GM19023 (cell line): ENCODE measurements around the gene GPRC5C.

Experiments used
- ATAC-seq: cut with Tn5 transposase; IDR thresholded peaks from one replicate; pipeline ENCODE4 v1.9.1; 2021; ENCODE audit warnings: mild to moderate bottlenecking, moderate library complexity; ENCODE audit not compliant: unreplicated experiment

GPRC5C gene

GRCh38 chr17:74432424-74432690 is 469 bp downstream of the GPRC5C start:
- ATAC-seq = no peak

DNA sequence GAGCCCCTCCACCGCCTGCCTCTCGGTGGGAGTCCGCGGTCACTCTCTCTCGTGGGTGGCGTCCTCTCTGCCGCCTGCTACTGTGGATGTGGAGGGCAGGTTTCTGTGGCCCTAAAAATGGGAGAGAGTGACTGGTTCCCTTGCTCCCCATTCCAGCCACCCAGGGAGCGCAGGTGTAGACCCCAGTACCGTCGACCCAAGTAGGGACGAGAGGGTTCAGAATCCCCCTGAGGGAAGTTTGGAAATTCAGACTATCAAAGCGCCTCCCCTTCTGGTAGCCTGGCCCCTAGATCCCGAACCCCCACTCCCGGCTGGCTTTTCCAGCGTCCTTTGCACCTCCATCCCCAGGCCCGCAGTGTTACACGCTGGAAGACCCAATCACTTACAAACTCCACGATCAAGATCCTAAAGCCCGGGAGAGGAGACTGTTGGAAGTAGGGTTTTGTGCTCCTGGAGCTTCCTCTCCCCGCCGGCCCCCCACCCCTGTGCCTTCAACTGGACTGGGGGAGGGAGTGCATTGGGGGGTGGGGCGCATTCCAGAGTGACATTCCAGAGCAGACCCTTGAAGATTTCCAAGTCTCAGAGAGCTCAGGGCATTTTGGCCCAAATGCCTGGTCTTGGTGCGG is 991 bp downstream of the GPRC5C start:
- no peak for ATAC-seq

DNA sequence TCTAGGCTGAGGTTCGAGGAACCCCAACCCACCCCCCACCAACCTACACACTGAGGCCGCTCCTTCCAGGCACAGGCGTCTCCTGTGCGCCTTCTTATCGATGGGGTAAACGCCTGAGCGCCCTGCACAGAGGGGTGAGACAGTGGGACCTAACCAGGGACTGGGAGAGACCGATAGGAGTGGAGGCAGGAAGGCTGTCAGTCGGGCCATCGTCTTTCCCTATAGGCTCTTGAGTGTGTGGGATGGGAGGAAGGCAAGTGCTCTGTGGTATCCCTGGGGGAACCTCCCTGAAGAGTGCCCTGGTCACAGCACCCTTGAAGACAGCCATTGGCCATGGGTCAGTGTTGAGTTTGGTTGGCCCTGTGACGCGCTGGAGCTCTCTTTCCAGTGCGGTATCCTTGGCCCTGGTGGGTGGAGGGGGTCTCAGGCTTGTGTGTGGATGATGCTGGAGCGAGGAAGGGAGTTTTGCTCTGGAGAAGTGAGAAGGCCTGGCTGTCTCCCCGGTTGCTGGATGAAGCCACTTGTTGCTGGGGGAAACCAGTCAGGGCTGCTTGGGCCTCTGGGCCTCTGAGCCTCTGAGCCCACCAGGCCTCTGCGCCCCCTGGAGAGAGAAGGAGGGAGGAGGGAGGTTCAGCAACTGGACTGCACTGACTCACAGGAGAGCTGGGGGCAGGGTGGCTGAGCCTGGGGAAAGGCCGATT is 1.7 kb downstream of the GPRC5C start:
- ATAC-seq = no peak

DNA sequence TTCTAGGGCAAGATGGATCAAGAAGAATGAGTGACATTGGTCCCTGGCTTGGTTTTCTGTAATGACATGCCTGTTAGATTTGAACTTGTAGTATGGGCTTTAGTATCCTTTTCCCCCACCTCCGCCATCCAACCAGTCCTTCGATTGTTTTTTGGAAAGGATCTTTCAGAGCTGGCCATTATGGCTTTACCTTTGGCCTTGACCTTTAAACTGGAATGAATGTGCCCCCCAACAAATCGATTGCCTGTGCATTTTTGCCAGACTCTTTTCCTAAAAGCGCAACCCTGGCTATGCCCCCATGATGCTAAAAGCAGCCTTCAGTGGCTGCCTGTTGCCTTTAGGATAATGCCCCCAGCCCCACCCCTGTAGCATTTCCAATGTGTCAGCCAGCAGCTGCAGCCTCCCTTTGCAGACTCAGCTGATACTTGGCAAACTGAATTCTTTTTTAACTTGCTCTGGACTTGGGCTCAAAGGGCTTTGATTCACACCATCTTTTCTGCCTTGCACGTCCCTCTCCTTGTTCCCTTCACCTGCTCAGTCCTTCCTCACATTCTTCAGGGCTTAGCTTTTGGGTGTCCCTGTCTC is 4.0 kb downstream of the GPRC5C start:
- no peak for ATAC-seq

DNA sequence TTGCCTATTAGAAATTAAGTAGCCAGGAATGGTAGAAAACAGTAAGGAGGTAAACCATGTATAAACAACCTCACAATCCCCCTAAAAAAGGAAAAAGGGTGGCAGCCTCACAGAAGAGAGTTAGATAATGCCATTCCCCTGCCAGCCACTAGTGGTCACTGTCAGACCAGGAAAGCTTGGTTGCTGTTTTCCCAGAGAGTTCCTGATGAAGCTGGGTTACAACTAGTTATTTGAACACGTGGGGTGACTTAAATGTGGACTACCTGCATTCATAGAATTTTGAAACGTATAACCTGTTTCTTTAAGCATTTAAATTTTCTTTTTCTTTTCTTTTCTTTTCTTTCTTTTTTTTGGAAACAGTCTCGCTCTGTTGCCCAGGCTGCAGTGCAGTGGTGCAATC is 5.8 kb downstream of the GPRC5C start:
- no peak for ATAC-seq

DNA sequence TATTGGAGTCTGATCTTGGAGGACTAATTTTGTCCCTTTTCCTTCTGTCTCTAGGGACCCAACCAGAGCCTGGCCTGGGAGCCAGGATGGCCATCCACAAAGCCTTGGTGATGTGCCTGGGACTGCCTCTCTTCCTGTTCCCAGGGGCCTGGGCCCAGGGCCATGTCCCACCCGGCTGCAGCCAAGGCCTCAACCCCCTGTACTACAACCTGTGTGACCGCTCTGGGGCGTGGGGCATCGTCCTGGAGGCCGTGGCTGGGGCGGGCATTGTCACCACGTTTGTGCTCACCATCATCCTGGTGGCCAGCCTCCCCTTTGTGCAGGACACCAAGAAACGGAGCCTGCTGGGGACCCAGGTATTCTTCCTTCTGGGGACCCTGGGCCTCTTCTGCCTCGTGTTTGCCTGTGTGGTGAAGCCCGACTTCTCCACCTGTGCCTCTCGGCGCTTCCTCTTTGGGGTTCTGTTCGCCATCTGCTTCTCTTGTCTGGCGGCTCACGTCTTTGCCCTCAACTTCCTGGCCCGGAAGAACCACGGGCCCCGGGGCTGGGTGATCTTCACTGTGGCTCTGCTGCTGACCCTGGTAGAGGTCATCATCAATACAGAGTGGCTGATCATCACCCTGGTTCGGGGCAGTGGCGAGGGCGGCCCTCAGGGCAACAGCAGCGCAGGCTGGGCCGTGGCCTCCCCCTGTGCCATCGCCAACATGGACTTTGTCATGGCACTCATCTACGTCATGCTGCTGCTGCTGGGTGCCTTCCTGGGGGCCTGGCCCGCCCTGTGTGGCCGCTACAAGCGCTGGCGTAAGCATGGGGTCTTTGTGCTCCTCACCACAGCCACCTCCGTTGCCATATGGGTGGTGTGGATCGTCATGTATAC is 8.0 kb downstream of the GPRC5C start:
- ATAC-seq = no peak

- no peak for ATAC-seq
Observed at GRCh38 chr17:74441537-74441936, 9.6 kb downstream of the GPRC5C start.

- ATAC-seq = no peak
Observed at GRCh38 chr17:74442291-74442669, 10.4 kb downstream of the GPRC5C start.

DNA sequence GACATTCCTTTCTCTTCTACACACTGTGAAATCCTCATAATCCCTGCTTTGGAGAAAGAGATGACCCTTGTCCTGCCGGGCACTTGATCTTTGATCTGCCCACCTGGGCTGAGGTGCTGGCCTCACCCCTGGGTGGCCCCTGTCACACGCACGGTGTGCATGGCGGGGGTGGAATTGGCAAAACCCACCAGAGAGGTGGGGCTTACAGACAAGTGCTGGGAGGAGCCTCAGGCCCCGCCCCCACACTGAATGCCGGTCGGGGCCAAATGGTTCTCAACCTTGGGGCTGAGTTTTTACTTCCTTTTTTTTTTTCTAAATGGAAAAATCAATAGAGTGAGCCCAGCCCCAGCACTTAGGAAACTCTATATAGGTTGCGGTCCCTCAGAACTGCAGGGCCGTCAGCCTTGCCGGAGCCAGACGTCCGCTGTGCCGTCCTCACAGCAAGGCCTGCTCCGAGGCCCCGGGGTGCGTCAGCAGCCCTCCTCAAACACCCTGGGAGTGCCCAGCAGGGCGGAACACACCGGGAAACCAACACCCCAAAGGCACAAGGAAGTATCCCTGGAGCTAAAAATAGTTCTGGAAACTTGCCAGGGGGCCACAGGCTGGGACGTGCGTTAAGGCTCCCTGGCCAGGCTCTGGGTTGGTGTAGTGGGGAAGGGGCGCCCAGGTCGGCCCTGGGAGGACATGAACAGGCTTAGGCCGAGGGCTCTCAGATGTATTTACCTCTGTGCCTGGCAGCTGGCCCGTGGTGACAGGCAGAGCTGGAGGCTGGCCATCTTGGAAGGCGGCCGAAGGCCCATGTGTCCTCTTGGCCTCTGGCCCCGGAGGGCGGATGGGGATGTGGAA is 11.0 kb downstream of the GPRC5C start:
- peak; percentile 62 for ATAC-seq

- ATAC-seq = no peak
Observed at GRCh38 chr17:74443516-74444296, 11.8 kb downstream of the GPRC5C start.

- ATAC-seq = no peak
Observed at GRCh38 chr17:74444406-74444805, 12.5 kb downstream of the GPRC5C start.

GRCh38 chr17:74445158-74445557 is 13.3 kb downstream of the GPRC5C start:
- ATAC-seq = no peak

- ATAC-seq = peak; percentile 42
Observed at GRCh38 chr17:74446551-74447500, 14.9 kb downstream of the GPRC5C start.

DNA sequence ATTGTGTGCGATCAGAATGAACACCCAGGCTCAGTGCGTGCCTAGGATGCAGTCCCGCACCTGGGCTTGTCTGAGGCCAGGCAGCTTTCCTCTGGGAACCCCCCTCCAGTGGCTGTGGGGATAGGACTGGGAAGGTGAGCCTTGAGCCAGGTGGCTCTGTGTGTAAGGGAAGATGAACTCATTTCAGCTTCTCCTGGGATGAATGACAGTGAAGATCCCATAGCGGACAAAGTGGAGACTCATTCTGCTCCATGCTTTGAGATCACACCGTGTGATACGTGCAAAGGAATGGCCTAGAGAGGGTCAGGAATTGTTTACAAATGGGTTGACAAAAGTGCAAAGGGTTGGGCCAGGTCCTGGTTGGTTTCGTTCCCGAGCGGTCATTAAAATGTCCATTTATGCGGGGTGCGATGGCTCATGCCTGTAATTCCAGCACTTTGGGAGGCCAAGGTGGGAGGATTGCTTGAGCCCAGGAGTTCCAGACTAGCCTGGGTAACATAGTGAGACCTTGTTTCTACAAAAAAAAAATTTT is 15.8 kb downstream of the GPRC5C start:
- no peak for ATAC-seq

DNA sequence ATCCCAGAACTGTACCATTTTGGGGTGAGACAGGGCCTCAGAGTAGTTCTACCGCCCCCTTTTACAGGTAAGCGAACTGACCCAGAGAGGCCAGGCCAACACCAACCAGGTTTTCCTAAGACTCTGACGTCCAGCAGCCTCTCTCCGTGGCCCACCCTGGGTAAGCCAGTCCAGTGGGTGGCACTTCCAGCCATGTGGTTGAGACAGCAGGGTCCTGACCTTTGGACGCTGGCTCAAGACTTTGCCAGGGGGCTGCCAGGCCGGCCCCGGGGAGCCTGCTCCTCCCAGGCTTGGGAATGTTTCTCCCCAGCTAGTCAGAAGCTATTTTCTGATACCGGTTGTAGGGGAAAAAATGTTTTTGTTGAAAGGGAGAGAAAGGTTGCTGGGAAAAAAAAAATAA is 16.9 kb downstream of the GPRC5C start:
- no peak for ATAC-seq

DNA sequence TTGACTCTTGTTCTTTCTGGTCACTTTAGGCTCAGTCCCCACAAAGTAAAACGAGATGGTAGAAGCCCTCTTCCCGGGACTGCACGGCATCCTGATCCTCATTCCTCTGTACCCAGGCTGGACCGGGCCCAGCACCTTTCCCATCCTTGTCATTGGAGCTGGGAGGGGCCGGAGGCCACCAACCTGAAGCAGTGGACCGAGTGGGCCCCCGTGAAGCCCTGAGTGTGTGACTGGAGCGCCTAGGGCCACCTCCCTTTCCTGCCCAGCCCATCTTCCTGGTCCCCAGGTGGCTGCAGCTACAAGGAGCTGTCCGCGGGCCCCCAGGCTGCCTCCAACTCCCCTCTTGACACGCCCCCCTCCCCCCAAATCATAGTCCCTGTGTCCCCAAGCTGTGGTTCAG is 17.4 kb downstream of the GPRC5C start:
- no peak for ATAC-seq

DNA sequence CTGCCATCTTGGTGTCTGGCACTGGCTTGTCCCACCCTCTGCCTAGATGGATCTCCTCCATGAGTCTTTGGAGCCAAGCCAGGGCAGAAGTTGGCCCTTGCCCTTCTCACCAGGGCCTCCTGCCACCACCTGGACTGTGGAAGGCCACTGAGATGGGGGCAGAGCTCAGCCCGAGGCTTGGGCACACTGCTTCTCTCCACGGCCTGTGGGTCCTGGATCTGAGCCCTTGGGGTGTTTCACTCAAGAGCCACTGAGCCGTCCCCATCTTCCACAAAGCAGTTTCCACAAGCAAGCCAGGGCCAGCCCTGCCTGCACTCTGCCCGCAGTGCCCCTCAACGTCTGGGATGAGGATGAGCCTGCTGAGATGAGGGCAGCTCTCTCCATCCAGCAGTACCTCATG is 17.9 kb downstream of the GPRC5C start:
- no peak for ATAC-seq

GRCh38 chr17:74450231-74450630 is 18.3 kb downstream of the GPRC5C start:
- ATAC-seq = no peak

DNA sequence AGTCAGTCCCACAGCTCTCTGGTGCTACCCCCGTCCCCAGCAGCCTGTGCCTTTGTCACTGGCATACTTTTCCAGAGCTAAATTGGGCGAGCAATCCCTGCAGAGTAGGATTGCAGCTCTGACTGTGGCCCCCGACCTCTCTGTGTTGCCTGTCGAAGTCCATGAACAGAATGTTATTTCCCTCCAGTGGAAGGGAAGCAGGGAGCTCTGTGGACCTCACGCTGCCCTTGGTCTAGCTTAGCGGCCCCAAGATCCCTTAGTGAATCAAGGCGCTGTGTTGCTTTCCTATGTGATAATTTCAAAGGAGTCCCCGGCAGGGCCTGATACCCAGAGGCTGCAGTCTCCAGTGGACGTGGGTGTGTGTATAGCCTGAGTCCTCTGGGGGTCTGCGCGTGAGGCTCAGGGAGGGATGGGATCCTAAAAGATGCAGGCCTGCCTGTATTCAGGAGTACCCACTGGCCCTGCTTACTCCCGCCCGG is 19.1 kb downstream of the GPRC5C start:
- no peak for ATAC-seq
